Measurements from ENCODE around the gene LZIC.

DNA sequence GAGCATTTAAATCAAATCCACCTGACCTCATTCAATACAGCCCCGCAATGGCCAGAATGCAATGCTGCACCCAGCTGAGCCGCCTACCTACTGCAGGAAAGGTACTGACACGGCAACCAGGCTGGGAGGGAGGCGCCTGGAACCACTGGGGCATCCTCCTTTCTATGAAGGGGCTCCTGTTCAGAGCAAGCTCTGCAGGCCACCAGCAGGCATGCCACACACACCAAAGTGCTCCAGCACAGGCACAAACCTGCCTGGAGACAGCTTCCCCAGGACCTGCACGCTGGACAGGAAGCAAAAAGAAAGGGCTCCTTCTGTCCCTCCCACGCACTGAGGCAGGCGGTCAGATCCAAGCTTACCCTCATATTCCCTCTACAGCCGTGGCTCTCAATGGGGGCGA, 54.3 kb downstream of the LZIC start:
- TF ChIP-seq, protein P1, sequence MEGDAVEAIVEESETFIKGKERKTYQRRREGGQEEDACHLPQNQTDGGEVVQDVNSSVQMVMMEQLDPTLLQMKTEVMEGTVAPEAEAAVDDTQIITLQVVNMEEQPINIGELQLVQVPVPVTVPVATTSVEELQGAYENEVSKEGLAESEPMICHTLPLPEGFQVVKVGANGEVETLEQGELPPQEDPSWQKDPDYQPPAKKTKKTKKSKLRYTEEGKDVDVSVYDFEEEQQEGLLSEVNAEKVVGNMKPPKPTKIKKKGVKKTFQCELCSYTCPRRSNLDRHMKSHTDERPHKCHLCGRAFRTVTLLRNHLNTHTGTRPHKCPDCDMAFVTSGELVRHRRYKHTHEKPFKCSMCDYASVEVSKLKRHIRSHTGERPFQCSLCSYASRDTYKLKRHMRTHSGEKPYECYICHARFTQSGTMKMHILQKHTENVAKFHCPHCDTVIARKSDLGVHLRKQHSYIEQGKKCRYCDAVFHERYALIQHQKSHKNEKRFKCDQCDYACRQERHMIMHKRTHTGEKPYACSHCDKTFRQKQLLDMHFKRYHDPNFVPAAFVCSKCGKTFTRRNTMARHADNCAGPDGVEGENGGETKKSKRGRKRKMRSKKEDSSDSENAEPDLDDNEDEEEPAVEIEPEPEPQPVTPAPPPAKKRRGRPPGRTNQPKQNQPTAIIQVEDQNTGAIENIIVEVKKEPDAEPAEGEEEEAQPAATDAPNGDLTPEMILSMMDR (IDR thresholded peaks at IDR 0.05): no peak
- no peak for TF ChIP-seq POLR2A (IDR thresholded peaks at IDR 0.05; ENCODE audit: low read depth)
- TF ChIP-seq POLR2AphosphoS5 (IDR thresholded peaks at IDR 0.05): no peak
